ENCODE results near the gene RFESD. TPM values are rescaled to one million over a fixed set of nuclear protein-coding genes. Genes with fewer than 3 reads are reported as not detected.

RFESD gene
- total RNA-seq, 1 experiment from 2014 or later: 2.2 TPM

DNA sequence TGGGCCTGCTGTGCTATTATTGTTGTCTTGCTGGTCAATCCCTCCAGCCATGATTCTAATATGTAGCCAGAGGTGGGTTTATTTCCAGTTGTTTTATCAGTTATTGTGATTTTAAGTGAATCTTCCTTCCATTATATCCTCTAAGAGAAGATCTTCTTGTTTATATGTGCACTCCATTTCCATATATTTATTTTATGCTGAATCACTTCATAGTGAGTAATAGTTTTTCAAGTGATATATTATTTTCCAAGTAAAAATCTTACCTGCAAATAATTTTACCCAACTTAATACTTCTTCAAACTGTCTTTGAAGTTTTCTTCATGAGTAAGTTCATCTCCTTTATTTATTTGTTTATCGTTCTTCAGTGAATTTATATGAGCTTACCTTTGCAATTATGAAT, 40.2 kb upstream of the RFESD start:
- ChIA-PET POLR2A (no interaction called here), CTCF (no interaction called here)
- Histone ChIP-seq H3K4me3 (ENCODE audit: low read depth in 2 of 2, low read length in 2 of 2) (no peak overlapping the region), H3K36me3 (ENCODE audit: control insufficient read depth, insufficient read depth, low read length) (no peaks in the 10 kb centered on the region), H3K27me3 (ENCODE audit: control insufficient read depth, insufficient read depth, low read length) (no peaks in the 10 kb centered on the region), H3K9me3 (ENCODE audit: control insufficient read depth, insufficient read depth, low read depth, low read length) (no peaks in the 10 kb centered on the region), H3K4me1 (ENCODE audit: control insufficient read depth, insufficient read depth, low read length) (no peaks in the 10 kb centered on the region), H3K27ac (ENCODE audit: low read length) (no peak overlapping the region)
- in situ Hi-C loops (cut with HindIII; ENCODE audit: low pct_unique_long_range_greater_than_20kb, low sequenced_read_pairs): no loop called here
- ATAC-seq (no peak), DNase-seq (ENCODE audit: low read depth, low spot score) (no peak)
- BruUV-seq (replicated peaks): no TSS peak
- intact Hi-C loops (cut with micrococcal nuclease; ENCODE audit: unreplicated experiment): no loop called here
- no peak for TF ChIP-seq SIN3A (IDR thresholded peaks at IDR 0.05; ENCODE audit: borderline replicate concordance, insufficient read depth, low read depth, low read length)
- TF ChIP-seq TCF7L2 (IDR thresholded peaks at IDR 0.05; ENCODE audit: low read depth, low read length): no peak
- TF ChIP-seq, protein P1, sequence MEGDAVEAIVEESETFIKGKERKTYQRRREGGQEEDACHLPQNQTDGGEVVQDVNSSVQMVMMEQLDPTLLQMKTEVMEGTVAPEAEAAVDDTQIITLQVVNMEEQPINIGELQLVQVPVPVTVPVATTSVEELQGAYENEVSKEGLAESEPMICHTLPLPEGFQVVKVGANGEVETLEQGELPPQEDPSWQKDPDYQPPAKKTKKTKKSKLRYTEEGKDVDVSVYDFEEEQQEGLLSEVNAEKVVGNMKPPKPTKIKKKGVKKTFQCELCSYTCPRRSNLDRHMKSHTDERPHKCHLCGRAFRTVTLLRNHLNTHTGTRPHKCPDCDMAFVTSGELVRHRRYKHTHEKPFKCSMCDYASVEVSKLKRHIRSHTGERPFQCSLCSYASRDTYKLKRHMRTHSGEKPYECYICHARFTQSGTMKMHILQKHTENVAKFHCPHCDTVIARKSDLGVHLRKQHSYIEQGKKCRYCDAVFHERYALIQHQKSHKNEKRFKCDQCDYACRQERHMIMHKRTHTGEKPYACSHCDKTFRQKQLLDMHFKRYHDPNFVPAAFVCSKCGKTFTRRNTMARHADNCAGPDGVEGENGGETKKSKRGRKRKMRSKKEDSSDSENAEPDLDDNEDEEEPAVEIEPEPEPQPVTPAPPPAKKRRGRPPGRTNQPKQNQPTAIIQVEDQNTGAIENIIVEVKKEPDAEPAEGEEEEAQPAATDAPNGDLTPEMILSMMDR (IDR thresholded peaks at IDR 0.05): no peak
- TF ChIP-seq, protein P2, sequence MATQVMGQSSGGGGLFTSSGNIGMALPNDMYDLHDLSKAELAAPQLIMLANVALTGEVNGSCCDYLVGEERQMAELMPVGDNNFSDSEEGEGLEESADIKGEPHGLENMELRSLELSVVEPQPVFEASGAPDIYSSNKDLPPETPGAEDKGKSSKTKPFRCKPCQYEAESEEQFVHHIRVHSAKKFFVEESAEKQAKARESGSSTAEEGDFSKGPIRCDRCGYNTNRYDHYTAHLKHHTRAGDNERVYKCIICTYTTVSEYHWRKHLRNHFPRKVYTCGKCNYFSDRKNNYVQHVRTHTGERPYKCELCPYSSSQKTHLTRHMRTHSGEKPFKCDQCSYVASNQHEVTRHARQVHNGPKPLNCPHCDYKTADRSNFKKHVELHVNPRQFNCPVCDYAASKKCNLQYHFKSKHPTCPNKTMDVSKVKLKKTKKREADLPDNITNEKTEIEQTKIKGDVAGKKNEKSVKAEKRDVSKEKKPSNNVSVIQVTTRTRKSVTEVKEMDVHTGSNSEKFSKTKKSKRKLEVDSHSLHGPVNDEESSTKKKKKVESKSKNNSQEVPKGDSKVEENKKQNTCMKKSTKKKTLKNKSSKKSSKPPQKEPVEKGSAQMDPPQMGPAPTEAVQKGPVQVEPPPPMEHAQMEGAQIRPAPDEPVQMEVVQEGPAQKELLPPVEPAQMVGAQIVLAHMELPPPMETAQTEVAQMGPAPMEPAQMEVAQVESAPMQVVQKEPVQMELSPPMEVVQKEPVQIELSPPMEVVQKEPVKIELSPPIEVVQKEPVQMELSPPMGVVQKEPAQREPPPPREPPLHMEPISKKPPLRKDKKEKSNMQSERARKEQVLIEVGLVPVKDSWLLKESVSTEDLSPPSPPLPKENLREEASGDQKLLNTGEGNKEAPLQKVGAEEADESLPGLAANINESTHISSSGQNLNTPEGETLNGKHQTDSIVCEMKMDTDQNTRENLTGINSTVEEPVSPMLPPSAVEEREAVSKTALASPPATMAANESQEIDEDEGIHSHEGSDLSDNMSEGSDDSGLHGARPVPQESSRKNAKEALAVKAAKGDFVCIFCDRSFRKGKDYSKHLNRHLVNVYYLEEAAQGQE (IDR thresholded peaks at IDR 0.05; ENCODE audit: insufficient read depth in 1 of 2, low read depth in 2 of 2, low read length in 1 of 2): no peak
- no peak for TF ChIP-seq POLR2AphosphoS5 (IDR thresholded peaks at IDR 0.05; ENCODE audit: low read depth, low read length)

DNA sequence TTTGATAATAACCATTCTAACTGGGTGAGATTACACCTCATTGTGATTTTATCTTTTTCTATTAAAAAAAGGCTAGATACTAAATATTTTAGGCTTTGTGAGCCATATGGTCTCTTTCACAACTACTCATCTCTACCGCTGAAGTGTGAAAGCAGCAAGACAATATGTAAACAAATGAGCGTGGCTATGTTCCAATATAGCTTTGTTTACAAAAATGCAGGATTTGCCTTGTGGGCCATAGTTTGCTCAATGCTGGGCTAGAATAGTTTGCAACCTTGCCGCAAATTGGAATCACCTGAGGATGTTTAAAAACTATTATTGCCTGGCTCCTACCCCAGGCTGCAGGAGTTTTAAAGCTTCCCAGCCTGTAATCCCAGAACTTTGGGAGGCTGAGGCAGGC, 36.9 kb upstream of the RFESD start:
- H3K27me3 ChIP-seq (ENCODE audit: control insufficient read depth, insufficient read depth, low read length): no peaks in the 10 kb centered on the region
- in situ Hi-C loops (cut with HindIII; ENCODE audit: low pct_unique_long_range_greater_than_20kb, low sequenced_read_pairs): no loop called here
- ChIA-PET CTCF (interaction anchor here (0.7 kb wide), 1 partner anchor 61 kb away, joined by 11 read pairs; no protein-coding TSS in a partner anchor), POLR2A (no interaction called here)
- intact Hi-C loops (cut with micrococcal nuclease; ENCODE audit: unreplicated experiment): loop anchor here (10.0 kb wide), 1 partner anchor 55 kb away; the partner anchor contains the start of genes ARSK and SKIC3
- H3K36me3 ChIP-seq (ENCODE audit: control insufficient read depth, insufficient read depth, low read length): no peaks in the 10 kb centered on the region
- no peak overlapping the region for H3K27ac ChIP-seq (ENCODE audit: low read length)
- peaks cover 15% of the 10 kb centered on the region; the same call in 1 of the 2 replicates for H3K9me3 ChIP-seq (ENCODE audit: control insufficient read depth, insufficient read depth, low read depth, low read length)
- no TSS peak for BruUV-seq (replicated peaks)
- no peak for ATAC-seq
- no peak for TF ChIP-seq POLR2AphosphoS5 (IDR thresholded peaks at IDR 0.05; ENCODE audit: low read depth, low read length)
- H3K4me3 ChIP-seq (ENCODE audit: low read depth in 2 of 2, low read length in 2 of 2): no peak overlapping the region
- H3K4me1 ChIP-seq (ENCODE audit: control insufficient read depth, insufficient read depth, low read length): no peaks in the 10 kb centered on the region
- DNase-seq (ENCODE audit: low read depth, low spot score): no peak

DNA sequence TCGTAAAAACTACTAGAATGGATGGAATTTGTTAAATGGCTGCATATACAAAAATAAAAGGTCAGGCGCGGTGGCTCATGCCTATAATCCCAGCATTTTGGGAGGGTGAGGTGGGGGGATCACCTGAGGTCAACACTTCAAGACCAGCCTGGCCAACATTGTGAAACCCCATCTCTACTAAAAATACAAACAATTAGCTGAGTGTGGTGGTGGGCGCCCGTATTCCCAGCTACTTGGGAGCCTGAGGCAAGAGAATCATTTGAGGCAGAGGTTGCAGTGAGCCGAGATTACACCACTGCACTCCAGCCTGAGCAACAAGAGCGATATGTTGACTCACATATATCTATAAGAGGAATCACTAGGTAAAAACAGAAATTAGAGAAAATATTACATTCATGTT, 36.0 kb upstream of the RFESD start:
- intact Hi-C loops (cut with micrococcal nuclease; ENCODE audit: unreplicated experiment): loop anchor here (10.0 kb wide), 1 partner anchor 56 kb away; the partner anchor contains the start of genes ARSK and SKIC3
- in situ Hi-C loops (cut with HindIII; ENCODE audit: low pct_unique_long_range_greater_than_20kb, low sequenced_read_pairs): no loop called here
- H3K9me3 ChIP-seq (ENCODE audit: control insufficient read depth, insufficient read depth, low read depth, low read length): peaks cover 15% of the 10 kb centered on the region; the same call in 1 of the 2 replicates
- ATAC-seq (no peak), DNase-seq (ENCODE audit: low read depth, low spot score) (no peak)
- ChIA-PET POLR2A (no interaction called here), CTCF (no interaction called here)
- no peaks in the 10 kb centered on the region for H3K4me1 ChIP-seq (ENCODE audit: control insufficient read depth, insufficient read depth, low read length)
- H3K36me3 ChIP-seq (ENCODE audit: control insufficient read depth, insufficient read depth, low read length): no peaks in the 10 kb centered on the region
- TF ChIP-seq TCF7L2 (IDR thresholded peaks at IDR 0.05; ENCODE audit: low read depth, low read length): no peak
- TF ChIP-seq SIN3A (IDR thresholded peaks at IDR 0.05; ENCODE audit: borderline replicate concordance, insufficient read depth, low read depth, low read length): no peak
- TF ChIP-seq, protein P1 (IDR thresholded peaks at IDR 0.05): no peak
- TF ChIP-seq, protein P2 (IDR thresholded peaks at IDR 0.05; ENCODE audit: insufficient read depth in 1 of 2, low read depth in 2 of 2, low read length in 1 of 2): no peak
- no peak for TF ChIP-seq POLR2AphosphoS5 (IDR thresholded peaks at IDR 0.05; ENCODE audit: low read depth, low read length)
- H3K27me3 ChIP-seq (ENCODE audit: control insufficient read depth, insufficient read depth, low read length): no peaks in the 10 kb centered on the region
- H3K27ac ChIP-seq (ENCODE audit: low read length): no peak overlapping the region
- no peak overlapping the region for H3K4me3 ChIP-seq (ENCODE audit: low read depth in 2 of 2, low read length in 2 of 2)
- no TSS peak for BruUV-seq (replicated peaks)

Data from Panc1 (cell line).